Fibroblast of the aortic adventitia (primary cell): ENCODE data around the gene BASP1. TPM values are rescaled to one million over a fixed set of nuclear protein-coding genes. Genes with fewer than 3 reads are reported as not detected.
"Not testable (repeated sequence)": the region's sequence is repeated elsewhere in the genome, so short reads cannot be mapped to it uniquely, and the experiment has no call there.

Experiments used
- DNase-seq: peaks from one replicate; pipeline ENCODE4 v3.0.0-alpha.2; 2010; ENCODE audit warnings: low read depth
- H3K4me3 ChIP-seq: 2 replicates; pipeline ENCODE4 v1.5.1; 2011; ENCODE audit warnings: low read depth, mild to moderate bottlenecking, control low read depth, low read length, moderate library complexity
- total RNA-seq: library from RNA; depleted of rRNA; stranded (reverse); fragments of >200 nt; gene quantifications from 2 replicates; pipeline ENCODE4 v1.2.3, GENCODE V29; 2012; ENCODE audit warnings: low replicate concordance
- TF ChIP-seq, protein P1 (sequence below): IDR thresholded peaks from 2 replicates; pipeline ENCODE4 v1.5.1; 2011; ENCODE audit warnings: mild to moderate bottlenecking, low read length, control low read depth, inconsistent platforms; ENCODE audit not compliant: insufficient read depth

BASP1 gene
- total RNA-seq, 1 donor, result 18.5 TPM

DNA sequence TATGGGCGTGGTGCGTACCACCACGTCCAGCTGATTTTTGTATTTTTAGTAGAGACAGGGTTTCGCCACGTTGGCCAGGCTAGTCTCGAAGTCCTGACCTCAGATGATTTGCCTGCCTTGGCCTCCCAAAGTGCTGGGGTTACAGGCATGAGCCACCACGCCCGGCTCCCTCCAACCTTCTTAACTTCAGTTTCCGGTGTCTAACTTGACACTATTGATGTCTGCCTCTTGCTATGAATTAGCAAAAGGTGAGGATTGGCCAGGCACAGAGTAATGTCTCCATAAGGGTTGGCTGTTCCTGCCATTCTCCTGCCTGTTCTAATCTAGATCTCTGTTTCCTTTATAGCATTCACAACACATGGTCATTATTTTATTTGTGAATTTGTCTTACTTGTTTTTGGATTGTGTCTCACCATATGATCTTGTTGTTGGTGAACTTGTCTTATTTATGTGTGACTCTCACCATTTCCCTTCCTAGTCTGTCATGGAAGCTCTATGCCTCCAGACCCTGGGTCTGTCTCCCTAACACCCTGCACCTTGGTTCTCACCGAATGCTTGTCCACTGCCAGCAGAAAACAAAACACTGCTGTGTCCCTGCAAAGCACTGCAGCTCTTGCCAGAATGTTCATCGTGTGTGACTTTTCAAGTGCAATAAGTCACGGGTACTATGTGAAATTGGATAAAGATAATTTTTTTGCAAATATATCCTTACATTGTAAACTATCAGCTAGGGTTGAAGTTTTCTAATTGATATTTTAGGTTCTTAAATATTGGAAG is 26.0 kb downstream of the BASP1 start:
- DNase-seq, result no peak
- no peak overlapping the region for H3K4me3 ChIP-seq
- TF ChIP-seq, protein P1, sequence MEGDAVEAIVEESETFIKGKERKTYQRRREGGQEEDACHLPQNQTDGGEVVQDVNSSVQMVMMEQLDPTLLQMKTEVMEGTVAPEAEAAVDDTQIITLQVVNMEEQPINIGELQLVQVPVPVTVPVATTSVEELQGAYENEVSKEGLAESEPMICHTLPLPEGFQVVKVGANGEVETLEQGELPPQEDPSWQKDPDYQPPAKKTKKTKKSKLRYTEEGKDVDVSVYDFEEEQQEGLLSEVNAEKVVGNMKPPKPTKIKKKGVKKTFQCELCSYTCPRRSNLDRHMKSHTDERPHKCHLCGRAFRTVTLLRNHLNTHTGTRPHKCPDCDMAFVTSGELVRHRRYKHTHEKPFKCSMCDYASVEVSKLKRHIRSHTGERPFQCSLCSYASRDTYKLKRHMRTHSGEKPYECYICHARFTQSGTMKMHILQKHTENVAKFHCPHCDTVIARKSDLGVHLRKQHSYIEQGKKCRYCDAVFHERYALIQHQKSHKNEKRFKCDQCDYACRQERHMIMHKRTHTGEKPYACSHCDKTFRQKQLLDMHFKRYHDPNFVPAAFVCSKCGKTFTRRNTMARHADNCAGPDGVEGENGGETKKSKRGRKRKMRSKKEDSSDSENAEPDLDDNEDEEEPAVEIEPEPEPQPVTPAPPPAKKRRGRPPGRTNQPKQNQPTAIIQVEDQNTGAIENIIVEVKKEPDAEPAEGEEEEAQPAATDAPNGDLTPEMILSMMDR, result no peak

DNA sequence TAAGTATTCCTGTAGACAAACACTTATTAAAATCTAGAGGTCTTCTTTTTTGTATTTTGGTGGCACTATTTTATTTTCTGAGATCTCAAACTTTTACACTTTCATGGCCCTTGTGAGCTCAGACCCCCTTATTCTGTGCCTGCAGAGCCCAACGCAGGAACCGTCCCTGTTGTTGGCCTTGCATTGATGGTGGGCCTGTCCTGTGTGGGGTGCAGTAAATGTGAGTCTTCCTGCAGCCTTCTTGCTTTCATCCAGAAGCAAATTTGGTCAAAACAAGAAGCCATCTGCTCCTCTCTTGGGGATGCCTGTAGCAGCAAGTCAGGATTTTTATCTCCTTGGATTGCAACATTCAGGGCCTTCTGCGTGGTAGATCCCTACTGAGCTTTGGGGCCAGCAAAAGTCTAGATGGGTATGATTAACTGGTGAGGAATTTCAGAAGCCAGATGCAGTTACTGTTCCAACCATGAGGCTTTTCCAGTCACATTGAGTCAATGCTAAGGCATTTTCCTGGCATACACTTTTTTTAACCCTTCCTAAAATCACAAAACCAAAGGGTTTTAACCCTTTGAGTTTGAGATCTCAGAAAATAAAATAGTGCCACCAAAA is 31.7 kb downstream of the BASP1 start:
- no peak overlapping the region for H3K4me3 ChIP-seq
- TF ChIP-seq, protein P1, result peak; percentile 47
- peak; percentile 99 for DNase-seq

DNA sequence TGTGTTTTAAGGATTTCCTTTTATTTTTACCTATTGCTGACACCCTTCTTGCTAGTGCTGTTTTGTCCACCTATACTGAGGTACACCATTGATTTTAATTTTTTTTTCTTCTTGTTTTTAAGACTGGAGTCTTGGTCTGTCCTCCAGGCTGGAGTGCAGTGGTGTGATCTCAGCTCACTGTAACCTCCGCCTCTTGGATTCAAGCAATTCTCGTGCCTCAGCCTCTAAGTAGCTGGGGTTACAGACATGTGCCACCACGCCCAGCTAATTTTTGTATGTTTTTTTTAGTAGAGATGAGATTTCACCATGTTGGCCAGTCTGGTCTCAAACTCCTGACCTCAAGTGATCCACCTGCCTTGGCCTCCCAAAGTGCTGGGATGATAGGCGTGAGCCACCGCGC is 32.4 kb downstream of the BASP1 start:
- not testable (repeated sequence) for DNase-seq

DNA sequence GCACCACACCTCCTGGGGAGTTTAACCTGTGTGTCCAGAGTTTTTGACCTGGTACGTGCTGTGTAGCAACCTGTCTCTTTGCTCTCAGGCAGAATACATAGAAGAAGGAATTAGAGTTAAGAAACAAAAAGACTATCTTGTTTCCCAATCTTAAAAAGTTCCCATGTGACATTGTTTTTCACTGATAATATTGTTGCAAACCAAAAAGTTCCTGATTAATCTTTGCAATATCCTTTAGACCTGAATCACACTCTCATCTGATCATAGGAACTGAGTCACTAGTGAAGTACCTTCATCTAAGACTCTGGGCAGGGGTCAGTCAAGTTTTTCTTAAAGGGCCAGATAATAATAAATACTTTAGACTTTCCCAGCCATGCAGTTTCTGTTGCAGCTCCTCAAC is 35.1 kb downstream of the BASP1 start:
- H3K4me3 ChIP-seq, result no peak overlapping the region
- DNase-seq, result peak; percentile 53
- TF ChIP-seq, protein P1, result no peak

More for the DNA sequence above, 32.4 kb downstream of the BASP1 start:
- not testable (repeated sequence) for H3K4me3 ChIP-seq

DNA sequence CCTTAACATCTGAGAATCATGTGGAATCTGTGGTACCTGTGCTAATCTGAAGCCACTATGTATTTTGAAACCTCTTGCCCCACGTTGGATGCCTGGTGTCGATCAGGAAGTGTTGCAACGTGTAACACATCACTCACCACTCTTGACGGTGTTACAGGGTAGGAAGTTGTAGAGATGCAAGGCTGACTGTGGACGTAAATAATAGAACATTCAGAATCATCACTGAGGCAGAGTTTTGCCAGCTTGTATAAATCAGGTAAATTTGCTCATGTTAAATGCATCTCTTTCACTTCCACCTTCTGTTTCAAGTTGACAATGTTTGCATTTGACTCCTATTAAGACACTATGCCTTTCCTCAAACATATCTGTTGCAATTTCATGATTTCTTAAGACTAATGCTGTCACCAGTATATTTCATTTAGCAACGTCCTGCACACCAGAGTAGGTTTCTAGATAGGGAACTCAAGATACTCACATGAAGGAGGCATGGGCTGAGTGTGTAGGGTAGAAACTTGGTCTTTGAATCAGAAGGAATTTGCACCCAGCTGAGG is 38.1 kb downstream of the BASP1 start:
- TF ChIP-seq, protein P1, result no peak
- peak; percentile 25 for DNase-seq
- H3K4me3 ChIP-seq, result no peak overlapping the region

DNA sequence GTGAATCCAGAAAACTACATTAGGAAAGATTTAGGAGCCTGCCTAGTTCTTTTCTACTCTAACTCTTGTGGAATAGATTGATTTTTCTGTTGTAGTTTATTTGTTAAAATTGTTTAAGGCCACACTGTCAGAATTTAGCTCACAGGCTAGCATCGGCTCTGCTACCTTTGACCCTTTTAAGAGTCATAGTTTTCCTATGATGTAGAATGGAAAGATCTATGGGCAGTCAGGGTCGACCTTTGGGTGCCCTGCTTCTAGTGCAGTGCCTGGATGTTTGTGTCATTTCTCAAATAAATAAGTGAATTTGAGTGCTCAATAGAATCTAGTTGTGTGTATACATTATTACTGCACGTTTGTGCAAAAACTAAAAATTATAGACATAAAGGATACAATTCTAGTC is 38.7 kb downstream of the BASP1 start:
- DNase-seq, result no peak
- TF ChIP-seq, protein P1, result no peak
- no peak overlapping the region for H3K4me3 ChIP-seq

DNA sequence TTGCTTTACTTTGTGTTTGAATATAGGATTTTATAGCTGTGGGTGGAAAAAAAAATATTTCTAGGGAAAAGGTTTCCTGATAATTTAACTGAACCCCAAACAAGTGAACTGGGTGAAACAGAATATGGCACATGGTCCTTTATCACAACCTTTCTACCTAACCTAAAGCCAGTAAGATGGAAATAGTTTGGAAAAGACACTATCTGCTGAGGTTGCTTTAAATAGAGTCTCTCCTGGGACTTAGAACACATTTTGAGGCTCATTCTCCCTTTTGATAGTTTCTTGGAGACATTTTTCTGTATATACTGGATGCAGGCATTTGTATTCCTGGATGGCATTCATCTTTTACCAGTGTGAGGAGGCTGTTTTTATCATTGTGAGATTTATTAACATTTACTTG is 39.4 kb downstream of the BASP1 start:
- TF ChIP-seq, protein P1, result no peak
- DNase-seq, result no peak
- H3K4me3 ChIP-seq, result no peak overlapping the region
